ENCODE measurements around the gene TMEM132C.

DNA sequence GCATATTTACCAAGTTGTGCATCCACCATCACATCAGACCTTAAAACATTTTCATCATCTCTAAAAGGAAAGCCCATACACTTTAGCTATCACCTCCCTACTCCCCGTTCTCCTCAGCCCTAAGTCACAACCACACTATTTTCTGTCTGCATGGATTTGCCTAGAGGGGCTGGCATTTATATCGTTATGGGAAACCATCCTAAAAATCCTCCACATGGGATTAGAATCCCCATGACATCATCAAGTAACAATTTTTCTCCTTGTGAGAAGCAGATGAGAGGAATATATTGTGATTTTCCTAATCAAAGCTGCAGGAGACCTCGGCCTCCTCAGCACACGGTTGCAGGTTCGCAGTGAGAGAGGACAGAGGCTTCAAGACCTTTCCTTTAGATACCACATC lies 442.7 kb downstream of the TMEM132C start:
- TF ChIP-seq, protein P1, sequence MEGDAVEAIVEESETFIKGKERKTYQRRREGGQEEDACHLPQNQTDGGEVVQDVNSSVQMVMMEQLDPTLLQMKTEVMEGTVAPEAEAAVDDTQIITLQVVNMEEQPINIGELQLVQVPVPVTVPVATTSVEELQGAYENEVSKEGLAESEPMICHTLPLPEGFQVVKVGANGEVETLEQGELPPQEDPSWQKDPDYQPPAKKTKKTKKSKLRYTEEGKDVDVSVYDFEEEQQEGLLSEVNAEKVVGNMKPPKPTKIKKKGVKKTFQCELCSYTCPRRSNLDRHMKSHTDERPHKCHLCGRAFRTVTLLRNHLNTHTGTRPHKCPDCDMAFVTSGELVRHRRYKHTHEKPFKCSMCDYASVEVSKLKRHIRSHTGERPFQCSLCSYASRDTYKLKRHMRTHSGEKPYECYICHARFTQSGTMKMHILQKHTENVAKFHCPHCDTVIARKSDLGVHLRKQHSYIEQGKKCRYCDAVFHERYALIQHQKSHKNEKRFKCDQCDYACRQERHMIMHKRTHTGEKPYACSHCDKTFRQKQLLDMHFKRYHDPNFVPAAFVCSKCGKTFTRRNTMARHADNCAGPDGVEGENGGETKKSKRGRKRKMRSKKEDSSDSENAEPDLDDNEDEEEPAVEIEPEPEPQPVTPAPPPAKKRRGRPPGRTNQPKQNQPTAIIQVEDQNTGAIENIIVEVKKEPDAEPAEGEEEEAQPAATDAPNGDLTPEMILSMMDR (IDR thresholded peaks at IDR 0.05), result no peak
- TF ChIP-seq ZFX (IDR thresholded peaks at IDR 0.05; ENCODE audit: borderline replicate concordance), result no peak
